HepG2 (cell line): ENCODE data around the gene GON4L.

Source experiments
- ESRRA ChIP-seq: sonication (generic); formaldehyde crosslinking; IDR thresholded peaks from 2 replicates; pipeline ENCODE4 v1.5.1; 2020; ENCODE audit warnings: mild to moderate bottlenecking, low read depth, missing genetic modification reagents
- FOXC1 ChIP-seq: sonication (generic); formaldehyde crosslinking; IDR thresholded peaks from 2 replicates; pipeline ENCODE4 v1.8.0; 2022; ENCODE audit warnings: mild to moderate bottlenecking, missing genetic modification reagents, borderline replicate concordance
- MAF1 ChIP-seq: sonication (generic); formaldehyde crosslinking; IDR thresholded peaks from 2 replicates; pipeline ENCODE4 v1.5.0; 2020; ENCODE audit warnings: missing genetic modification reagents, borderline replicate concordance
- MEIS2 ChIP-seq: sonication (generic); formaldehyde crosslinking; IDR thresholded peaks from 2 replicates; pipeline ENCODE4 v1.9.0; 2021; ENCODE audit warnings: mild to moderate bottlenecking, missing genetic modification reagents
- MXI1 ChIP-seq: IDR thresholded peaks from 3 replicates; pipeline ENCODE4 v1.6.1; 2012; ENCODE audit warnings: low read depth, low read length, inconsistent platforms, borderline replicate concordance
- NFRKB ChIP-seq: fragments of 450-650 bp; IDR thresholded peaks from 2 replicates; pipeline ENCODE4 v1.6.1; 2017
- POLR2AphosphoS5 ChIP-seq: IDR thresholded peaks from 2 replicates; pipeline ENCODE4 v1.6.1; 2012; ENCODE audit warnings: low read depth, low read length
- POLR2G ChIP-seq: fragments of 200-400 bp; formaldehyde crosslinking; IDR thresholded peaks from 2 replicates; pipeline ENCODE4 v1.6.1; 2018; ENCODE audit warnings: mild to moderate bottlenecking, low read depth, low read length, moderate library complexity
- TCF12 ChIP-seq, 2 experiments: fragments of 450-650 bp in 1 of 2; sonication (generic) in 1 of 2; formaldehyde crosslinking in 1 of 2; IDR thresholded peaks; 2 replicates each; pipeline versions ENCODE4 v1.6.1 to v1.8.0; 2017 to 2022; ENCODE audit warnings: antibody characterized with exemption in 1 of 2, mild to moderate bottlenecking in 1 of 2, missing genetic modification reagents in 1 of 2, moderate library complexity in 1 of 2
- TF ChIP-seq, protein P1 (sequence below): sonication (generic); formaldehyde crosslinking; IDR thresholded peaks from 2 replicates; pipeline ENCODE4 v1.5.0; 2020; ENCODE audit warnings: missing genetic modification reagents
- TF ChIP-seq, protein P2 (sequence below), 2 experiments: IDR thresholded peaks; 2 replicates each; pipeline ENCODE4 v1.6.1; 2011 to 2012; ENCODE audit warnings: low read length in 2 of 2, borderline replicate concordance in 1 of 2, low read depth in 1 of 2, mild to moderate bottlenecking in 1 of 2, moderate library complexity in 1 of 2
- TF ChIP-seq, protein P3 (sequence below): sonication (generic); formaldehyde crosslinking; conservative IDR thresholded peaks from 2 replicates; pipeline ENCODE4 v1.4.0; 2020; ENCODE audit warnings: missing genetic modification reagents

DNA sequence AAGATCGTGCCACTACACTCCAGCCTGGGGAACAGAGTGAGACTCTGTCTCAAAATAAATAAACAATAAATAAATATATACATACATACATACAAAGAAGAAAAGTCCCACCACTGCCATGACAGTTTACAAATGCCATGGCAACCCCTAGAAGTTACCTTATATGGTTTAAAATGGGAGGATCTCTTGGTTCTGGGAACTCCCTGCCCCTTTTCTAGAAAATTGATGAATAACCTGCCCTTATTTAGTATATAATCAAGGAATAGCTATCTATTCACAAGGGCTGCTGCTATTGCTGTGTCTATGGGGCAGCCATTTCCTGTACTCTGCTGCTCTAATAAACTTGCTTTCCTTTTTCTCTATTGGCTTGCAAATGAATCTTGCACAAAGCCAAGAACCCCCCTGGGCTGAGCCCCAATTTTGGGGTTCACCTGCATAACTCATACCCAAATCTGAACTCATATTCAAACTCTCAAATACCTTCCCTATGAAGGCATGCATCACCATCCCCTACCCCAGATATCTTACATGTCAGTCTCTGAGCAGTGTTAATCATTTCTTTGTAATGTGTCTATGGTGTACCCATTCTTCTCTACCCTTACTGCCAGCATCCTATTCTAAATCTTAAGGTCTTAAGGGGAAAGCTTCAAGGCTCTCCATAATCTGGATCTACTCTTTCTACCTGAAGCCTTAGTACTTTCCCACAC, 9.0 kb downstream of the GON4L start:
- no peak for TF ChIP-seq ESRRA (CRISPR knock-in tag)
- TF ChIP-seq NFRKB = no peak
- TF ChIP-seq MAF1 (CRISPR knock-in tag) = no peak
- TF ChIP-seq POLR2AphosphoS5 = no peak
- TF ChIP-seq FOXC1 (CRISPR knock-in tag) = no peak
- TF ChIP-seq MEIS2 (CRISPR knock-in tag) = no peak
- no peak for TF ChIP-seq POLR2G
- no peak for TF ChIP-seq TCF12 (IDR thresholded peaks at IDR 0.05)
- no peak for TF ChIP-seq TCF12 (CRISPR knock-in tag; IDR thresholded peaks at IDR 0.05)
- TF ChIP-seq, protein P1, sequence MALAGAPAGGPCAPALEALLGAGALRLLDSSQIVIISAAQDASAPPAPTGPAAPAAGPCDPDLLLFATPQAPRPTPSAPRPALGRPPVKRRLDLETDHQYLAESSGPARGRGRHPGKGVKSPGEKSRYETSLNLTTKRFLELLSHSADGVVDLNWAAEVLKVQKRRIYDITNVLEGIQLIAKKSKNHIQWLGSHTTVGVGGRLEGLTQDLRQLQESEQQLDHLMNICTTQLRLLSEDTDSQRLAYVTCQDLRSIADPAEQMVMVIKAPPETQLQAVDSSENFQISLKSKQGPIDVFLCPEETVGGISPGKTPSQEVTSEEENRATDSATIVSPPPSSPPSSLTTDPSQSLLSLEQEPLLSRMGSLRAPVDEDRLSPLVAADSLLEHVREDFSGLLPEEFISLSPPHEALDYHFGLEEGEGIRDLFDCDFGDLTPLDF (CRISPR knock-in tag) = no peak
- TF ChIP-seq, protein P2, sequence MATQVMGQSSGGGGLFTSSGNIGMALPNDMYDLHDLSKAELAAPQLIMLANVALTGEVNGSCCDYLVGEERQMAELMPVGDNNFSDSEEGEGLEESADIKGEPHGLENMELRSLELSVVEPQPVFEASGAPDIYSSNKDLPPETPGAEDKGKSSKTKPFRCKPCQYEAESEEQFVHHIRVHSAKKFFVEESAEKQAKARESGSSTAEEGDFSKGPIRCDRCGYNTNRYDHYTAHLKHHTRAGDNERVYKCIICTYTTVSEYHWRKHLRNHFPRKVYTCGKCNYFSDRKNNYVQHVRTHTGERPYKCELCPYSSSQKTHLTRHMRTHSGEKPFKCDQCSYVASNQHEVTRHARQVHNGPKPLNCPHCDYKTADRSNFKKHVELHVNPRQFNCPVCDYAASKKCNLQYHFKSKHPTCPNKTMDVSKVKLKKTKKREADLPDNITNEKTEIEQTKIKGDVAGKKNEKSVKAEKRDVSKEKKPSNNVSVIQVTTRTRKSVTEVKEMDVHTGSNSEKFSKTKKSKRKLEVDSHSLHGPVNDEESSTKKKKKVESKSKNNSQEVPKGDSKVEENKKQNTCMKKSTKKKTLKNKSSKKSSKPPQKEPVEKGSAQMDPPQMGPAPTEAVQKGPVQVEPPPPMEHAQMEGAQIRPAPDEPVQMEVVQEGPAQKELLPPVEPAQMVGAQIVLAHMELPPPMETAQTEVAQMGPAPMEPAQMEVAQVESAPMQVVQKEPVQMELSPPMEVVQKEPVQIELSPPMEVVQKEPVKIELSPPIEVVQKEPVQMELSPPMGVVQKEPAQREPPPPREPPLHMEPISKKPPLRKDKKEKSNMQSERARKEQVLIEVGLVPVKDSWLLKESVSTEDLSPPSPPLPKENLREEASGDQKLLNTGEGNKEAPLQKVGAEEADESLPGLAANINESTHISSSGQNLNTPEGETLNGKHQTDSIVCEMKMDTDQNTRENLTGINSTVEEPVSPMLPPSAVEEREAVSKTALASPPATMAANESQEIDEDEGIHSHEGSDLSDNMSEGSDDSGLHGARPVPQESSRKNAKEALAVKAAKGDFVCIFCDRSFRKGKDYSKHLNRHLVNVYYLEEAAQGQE (IDR thresholded peaks at IDR 0.05; ENCODE audit: borderline replicate concordance in 1 of 2, low read depth in 1 of 2, low read length in 2 of 2) = no peak
- TF ChIP-seq MXI1 = no peak
- TF ChIP-seq, protein P3, sequence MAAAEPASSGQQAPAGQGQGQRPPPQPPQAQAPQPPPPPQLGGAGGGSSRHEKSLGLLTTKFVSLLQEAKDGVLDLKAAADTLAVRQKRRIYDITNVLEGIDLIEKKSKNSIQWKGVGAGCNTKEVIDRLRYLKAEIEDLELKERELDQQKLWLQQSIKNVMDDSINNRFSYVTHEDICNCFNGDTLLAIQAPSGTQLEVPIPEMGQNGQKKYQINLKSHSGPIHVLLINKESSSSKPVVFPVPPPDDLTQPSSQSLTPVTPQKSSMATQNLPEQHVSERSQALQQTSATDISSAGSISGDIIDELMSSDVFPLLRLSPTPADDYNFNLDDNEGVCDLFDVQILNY = no peak
